Astrocyte (in vitro differentiated cells and primary cell): Measurements from ENCODE around the gene ASH1L. TPM values are rescaled to one million over a fixed set of nuclear protein-coding genes. Genes with fewer than 3 reads are reported as not detected.

Experiments
- DNase-seq: peaks from one replicate; pipeline ENCODE4 v3.0.0-alpha.2; 2010; ENCODE audit warnings: low read depth
- FAIRE-seq: peaks from 2 replicates; lab custom pipeline; 2011; peaks lifted over from hg19 to GRCh38; lab: Jason Lieb, UNC
- H2AFZ ChIP-seq: 2 replicates; pipeline ENCODE4 v1.6.0; 2012; ENCODE audit warnings: low read depth, low read length, inconsistent platforms
- H3K27ac ChIP-seq: 2 replicates; pipeline ENCODE4 v1.5.1; 2011; ENCODE audit warnings: low read depth, low read length, inconsistent platforms
- H3K27me3 ChIP-seq: 2 replicates; pipeline ENCODE4 v1.6.0; 2011; ENCODE audit warnings: low read length, inconsistent platforms; ENCODE audit not compliant: insufficient read depth
- H3K36me3 ChIP-seq: 2 replicates; pipeline ENCODE4 v1.5.1; 2011; ENCODE audit warnings: low read length, inconsistent platforms; ENCODE audit not compliant: insufficient read depth
- H3K4me1 ChIP-seq: 2 replicates; pipeline ENCODE4 v1.5.1; 2011; ENCODE audit warnings: low read length, inconsistent platforms; ENCODE audit not compliant: insufficient read depth
- H3K4me2 ChIP-seq: 2 replicates; pipeline ENCODE4 v1.6.0; 2012; ENCODE audit warnings: low read length, inconsistent platforms
- H3K4me3 ChIP-seq: 2 replicates; pipeline ENCODE4 v1.5.1; 2011; ENCODE audit warnings: low read depth, mild to moderate bottlenecking, low read length, inconsistent platforms; ENCODE audit not compliant: insufficient read depth
- H3K79me2 ChIP-seq: 2 replicates; pipeline ENCODE4 v1.6.0; 2012; ENCODE audit warnings: mild to moderate bottlenecking, low read length, inconsistent platforms; ENCODE audit not compliant: insufficient read depth
- H3K9ac ChIP-seq: 2 replicates; pipeline ENCODE4 v1.6.0; 2012; ENCODE audit warnings: mild to moderate bottlenecking, low read length, inconsistent platforms
- H3K9me3 ChIP-seq: 2 replicates; pipeline ENCODE4 v1.5.1; 2012; ENCODE audit warnings: low read depth, mild to moderate bottlenecking, low read length, inconsistent platforms; ENCODE audit not compliant: insufficient read depth
- H4K20me1 ChIP-seq: 2 replicates; pipeline ENCODE4 v1.6.0; 2012; ENCODE audit warnings: low read length, inconsistent platforms; ENCODE audit not compliant: insufficient read depth
- H3K27ac Mint-ChIP-seq: one replicate; pipeline ENCODE4 v1.8.0; 2021; ENCODE audit warnings: mild to moderate bottlenecking, mixed read lengths; ENCODE audit not compliant: unreplicated experiment
- H3K27me3 Mint-ChIP-seq: one replicate; pipeline ENCODE4 v1.8.0; 2021; ENCODE audit warnings: low read depth, mixed read lengths; ENCODE audit not compliant: unreplicated experiment
- H3K36me3 Mint-ChIP-seq: one replicate; pipeline ENCODE4 v1.8.0; 2021; ENCODE audit warnings: low read depth, mixed read lengths; ENCODE audit not compliant: unreplicated experiment
- H3K4me1 Mint-ChIP-seq: one replicate; pipeline ENCODE4 v1.8.0; 2021; ENCODE audit warnings: low read depth, mixed read lengths; ENCODE audit not compliant: unreplicated experiment
- H3K4me3 Mint-ChIP-seq: one replicate; pipeline ENCODE4 v1.8.0; 2021; ENCODE audit warnings: mild to moderate bottlenecking, moderate library complexity, mixed read lengths; ENCODE audit not compliant: unreplicated experiment
- H3K9me3 Mint-ChIP-seq: one replicate; pipeline ENCODE4 v1.8.0; 2021; ENCODE audit warnings: mild to moderate bottlenecking, mixed read lengths; ENCODE audit not compliant: unreplicated experiment
- CTCF ChIP-seq: IDR thresholded peaks from 2 replicates; pipeline ENCODE4 v1.5.1; 2011; ENCODE audit warnings: low read depth, mild to moderate bottlenecking, inconsistent platforms, low read length, moderate library complexity; ENCODE audit not compliant: insufficient read depth
- EZH2 ChIP-seq: IDR thresholded peaks from 2 replicates; pipeline ENCODE4 v1.6.1; 2012; ENCODE audit warnings: mild to moderate bottlenecking, low read length, inconsistent platforms; ENCODE audit not compliant: insufficient read depth
- total RNA-seq: library from RNA; stranded (reverse); gene quantifications from 2 replicates; pipeline ENCODE4 v1.2.1, GENCODE V29; 2021

Gene ASH1L
- total RNA-seq, 1 donor from 2014 or later: 31.1 TPM

- peaks cover 12% of the 10 kb centered on the region for H4K20me1 ChIP-seq
- H3K36me3 Mint-ChIP-seq: peaks cover 13% of the 10 kb centered on the region
- DNase-seq (no peak), FAIRE-seq (no peak)
- no peak overlapping the region for H3K4me3 ChIP-seq
- peaks cover 10% of the 10 kb centered on the region for H3K4me1 ChIP-seq
- H3K4me1 Mint-ChIP-seq: peaks cover 8% of the 10 kb centered on the region
- peaks cover 2% of the 10 kb centered on the region for H3K36me3 ChIP-seq
- no peaks in the 10 kb centered on the region for H3K27me3 ChIP-seq
- no peak overlapping the region for H2AFZ ChIP-seq
- H3K9me3 Mint-ChIP-seq: no peaks in the 10 kb centered on the region
- H3K79me2 ChIP-seq: peaks cover 53% of the 10 kb centered on the region
- no peak overlapping the region for H3K4me2 ChIP-seq
- H3K4me3 Mint-ChIP-seq: no peak overlapping the region
- no peak for TF ChIP-seq EZH2
- TF ChIP-seq CTCF: no peak
- no peak overlapping the region for H3K27ac Mint-ChIP-seq
- H3K9ac ChIP-seq: no peak overlapping the region
- no peak overlapping the region for H3K27ac ChIP-seq
- H3K27me3 Mint-ChIP-seq: no peaks in the 10 kb centered on the region
- peaks cover 2% of the 10 kb centered on the region for H3K9me3 ChIP-seq
These were observed 90.7 kb downstream of the ASH1L start for GRCh38 chr1:155471891-155472290.

DNA sequence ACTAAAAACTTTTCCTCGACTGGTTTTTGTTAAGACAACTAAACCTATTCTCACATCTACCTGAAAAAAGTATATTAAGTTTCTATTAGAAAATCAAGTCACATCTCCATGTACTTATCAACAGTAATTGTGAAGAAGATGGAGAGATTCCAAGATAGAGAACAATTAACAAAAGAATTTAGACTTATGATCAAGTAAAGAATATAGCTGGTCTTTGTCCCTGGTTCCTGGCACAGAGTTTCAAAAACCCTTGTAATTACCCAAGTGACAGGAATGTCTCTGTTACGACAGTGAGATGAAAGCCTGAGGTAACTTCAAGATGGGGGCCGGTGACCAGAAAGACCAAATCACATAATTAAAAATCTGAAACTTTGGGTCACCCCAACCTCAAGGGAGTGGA is 91.6 kb downstream of the ASH1L start:
- Mint-ChIP-seq H3K9me3 (no peaks in the 10 kb centered on the region), H3K36me3 (peaks cover 15% of the 10 kb centered on the region), H3K4me1 (peaks cover 14% of the 10 kb centered on the region), H3K27ac (no peak overlapping the region), H3K4me3 (no peak overlapping the region), H3K27me3 (no peaks in the 10 kb centered on the region)
- H4K20me1 ChIP-seq: peaks cover 12% of the 10 kb centered on the region
- H3K9ac ChIP-seq: no peak overlapping the region
- H3K4me3 ChIP-seq: no peak overlapping the region
- H3K79me2 ChIP-seq: peaks cover 57% of the 10 kb centered on the region
- no peak for DNase-seq
- FAIRE-seq: no peak
- peaks cover 2% of the 10 kb centered on the region for H3K36me3 ChIP-seq
- TF ChIP-seq CTCF: no peak
- TF ChIP-seq EZH2: no peak
- no peak overlapping the region for H3K27ac ChIP-seq
- no peaks in the 10 kb centered on the region for H3K27me3 ChIP-seq
- no peak overlapping the region for H2AFZ ChIP-seq
- H3K9me3 ChIP-seq: peaks cover 2% of the 10 kb centered on the region
- H3K4me2 ChIP-seq: no peak overlapping the region
- H3K4me1 ChIP-seq: peaks cover 16% of the 10 kb centered on the region

GRCh38 chr1:155466996-155467395 is 95.6 kb downstream of the ASH1L start:
- H2AFZ ChIP-seq: no peak overlapping the region
- FAIRE-seq (no peak), DNase-seq (peak; percentile 91)
- peaks cover 3% of the 10 kb centered on the region for H4K20me1 ChIP-seq
- H3K4me3 ChIP-seq: no peak overlapping the region
- Mint-ChIP-seq H3K27ac (peak overlapping the region; percentile 93), H3K4me3 (no peak overlapping the region), H3K9me3 (no peaks in the 10 kb centered on the region), H3K36me3 (peaks cover 11% of the 10 kb centered on the region), H3K27me3 (no peaks in the 10 kb centered on the region), H3K4me1 (peaks cover 29% of the 10 kb centered on the region)
- peaks cover 56% of the 10 kb centered on the region for H3K79me2 ChIP-seq
- no peaks in the 10 kb centered on the region for H3K27me3 ChIP-seq
- peak overlapping the region; percentile 94 for H3K27ac ChIP-seq
- peaks cover 28% of the 10 kb centered on the region for H3K4me1 ChIP-seq
- H3K9me3 ChIP-seq: peaks cover 2% of the 10 kb centered on the region
- H3K9ac ChIP-seq: peak overlapping the region; percentile 78
- peak overlapping the region; percentile 56 for H3K4me2 ChIP-seq
- peaks cover 10% of the 10 kb centered on the region for H3K36me3 ChIP-seq
- no peak for TF ChIP-seq CTCF
- TF ChIP-seq EZH2: no peak
